NCI-H2107 (cell line): ENCODE measurements around the gene DDX54.

Experiments used
- DNase-seq: peaks from one replicate; lab custom pipeline; 2025; lab: John Stamatoyannopoulos, UW

Gene DDX54

GRCh38 chr12:113162102-113163029 is 22.9 kb downstream of the DDX54 start:
- DNase-seq, result no peak

GRCh38 chr12:113161415-113162016 is 23.8 kb downstream of the DDX54 start:
- no peak for DNase-seq

- DNase-seq, result no peak
Observed at GRCh38 chr12:113159937-113160336, 25.3 kb downstream of the DDX54 start.

GRCh38 chr12:113158439-113159203 is 26.7 kb downstream of the DDX54 start:
- DNase-seq, result no peak

GRCh38 chr12:113157218-113157859 is 27.9 kb downstream of the DDX54 start:
- no peak for DNase-seq

- no peak for DNase-seq
Observed at GRCh38 chr12:113155646-113156045, 29.6 kb downstream of the DDX54 start.

- DNase-seq, result no peak
Observed at GRCh38 chr12:113155060-113155459, 30.2 kb downstream of the DDX54 start.

- DNase-seq, result peak; percentile 13
Observed at GRCh38 chr12:113154351-113154973, 30.8 kb downstream of the DDX54 start.

GRCh38 chr12:113152835-113153814 is 32.2 kb downstream of the DDX54 start:
- DNase-seq, result peak; percentile 56

- no peak for DNase-seq
Observed at GRCh38 chr12:113152196-113152834, 33.0 kb downstream of the DDX54 start.

GRCh38 chr12:113151655-113152054 is 33.6 kb downstream of the DDX54 start:
- no peak for DNase-seq

GRCh38 chr12:113149361-113150150 is 35.7 kb downstream of the DDX54 start, which contains the start of gene CFAP73:
CFAP73 (plus strand) TSS chr12:113149724; CDS start chr12:113149858, 134 bp downstream.
- peak; percentile 51 for DNase-seq

GRCh38 chr12:113146999-113147398 is 38.3 kb downstream of the DDX54 start:
- no peak for DNase-seq

GRCh38 chr12:113145720-113146551 is 39.3 kb downstream of the DDX54 start:
- no peak for DNase-seq

- DNase-seq, result no peak
Observed at GRCh38 chr12:113144806-113145205, 40.5 kb downstream of the DDX54 start.

GRCh38 chr12:113143959-113144358 is 41.3 kb downstream of the DDX54 start:
- no peak for DNase-seq

- DNase-seq, result no peak
Observed at GRCh38 chr12:113142886-113143332, 42.4 kb downstream of the DDX54 start.
